Keratinocyte (primary cell): Measurements from ENCODE around the gene P2RX3. TPM values are rescaled to one million over a fixed set of nuclear protein-coding genes. Genes with fewer than 3 reads are reported as not detected.
"Not testable (repeated sequence)": the region's sequence is repeated elsewhere in the genome, so short reads cannot be mapped to it uniquely, and the experiment has no call there.

Experiments used
- DNase-seq: peaks from one replicate; pipeline ENCODE4 v3.0.0-alpha.2; 2011; ENCODE audit warnings: low read depth, missing footprints, low spot score
- FAIRE-seq: peaks from 2 replicates; lab custom pipeline; 2011; peaks lifted over from hg19 to GRCh38; lab: Jason Lieb, UNC
- H2AFZ ChIP-seq: 2 replicates; pipeline ENCODE4 v1.6.0; 2012; ENCODE audit warnings: low read length, control low read depth, inconsistent platforms; ENCODE audit not compliant: control insufficient read depth
- H3K27ac ChIP-seq: 2 replicates; pipeline ENCODE4 v1.5.1; 2011; ENCODE audit warnings: low read length; ENCODE audit not compliant: control insufficient read depth, insufficient read depth
- H3K27me3 ChIP-seq: 3 replicates; pipeline ENCODE4 v1.6.0; 2011; ENCODE audit warnings: low read length; ENCODE audit not compliant: control insufficient read depth, insufficient read depth; ENCODE audit errors: extremely low read depth
- H3K36me3 ChIP-seq, 2 experiments: 2 replicates in 1 of 2; 3 replicates in 1 of 2; pipeline ENCODE4 v1.5.1; 2011; ENCODE audit warnings: low read length in 2 of 2, mild to moderate bottlenecking in 1 of 2; ENCODE audit not compliant: control insufficient read depth in 2 of 2, insufficient read depth in 2 of 2; ENCODE audit errors: extremely low read depth in 1 of 2
- H3K4me1 ChIP-seq: 3 replicates; pipeline ENCODE4 v1.5.1; 2011; ENCODE audit warnings: low read length; ENCODE audit not compliant: control insufficient read depth, insufficient read depth; ENCODE audit errors: extremely low read depth
- H3K4me2 ChIP-seq: 3 replicates; pipeline ENCODE4 v1.6.0; 2011; ENCODE audit warnings: low read depth, low read length; ENCODE audit not compliant: control insufficient read depth, insufficient read depth; ENCODE audit errors: extremely low read depth
- H3K4me3 ChIP-seq, 3 experiments: fragments of 200-600 bp in 1 of 3; sonication (generic) in 1 of 3; 2 replicates in 2 of 3; 3 replicates in 1 of 3; pipeline ENCODE4 v1.5.1; 2011 to 2016; ENCODE audit warnings: low read length in 3 of 3, mild to moderate bottlenecking in 3 of 3, control low read depth in 2 of 3, inconsistent platforms in 1 of 3, low read depth in 1 of 3, mixed read lengths in 1 of 3, mixed run types in 1 of 3, moderate library complexity in 1 of 3; ENCODE audit not compliant: control insufficient read depth in 2 of 3, insufficient read depth in 2 of 3; ENCODE audit errors: extremely low read depth in 1 of 3
- H3K79me2 ChIP-seq: 2 replicates; pipeline ENCODE4 v1.6.0; 2012; ENCODE audit warnings: low read length; ENCODE audit not compliant: control insufficient read depth, insufficient read depth
- H3K9ac ChIP-seq: 3 replicates; pipeline ENCODE4 v1.6.0; 2011; ENCODE audit warnings: low read length; ENCODE audit not compliant: control insufficient read depth, insufficient read depth; ENCODE audit errors: extremely low read depth
- H3K9me1 ChIP-seq: 3 replicates; pipeline ENCODE4 v1.6.0; 2011; ENCODE audit warnings: low read length; ENCODE audit not compliant: control insufficient read depth, insufficient read depth; ENCODE audit errors: extremely low read depth
- H3K9me3 ChIP-seq: 2 replicates; pipeline ENCODE4 v1.5.1; 2012; ENCODE audit warnings: low read depth, low read length; ENCODE audit not compliant: control insufficient read depth
- H4K20me1 ChIP-seq: 3 replicates; pipeline ENCODE4 v1.6.0; 2011; ENCODE audit warnings: low read length; ENCODE audit not compliant: control insufficient read depth, insufficient read depth; ENCODE audit errors: extremely low read depth
- CTCF ChIP-seq, 3 experiments: IDR thresholded peaks in 1 of 3; conservative IDR thresholded peaks in 1 of 3; optimal IDR thresholded peaks in 1 of 3; 2 replicates in 2 of 3; 3 replicates in 1 of 3; pipeline versions ENCODE3 to v1.5.1; 2011; ENCODE audit warnings: low read length in 3 of 3, mild to moderate bottlenecking in 3 of 3, moderate library complexity in 2 of 3, control low read depth in 1 of 3, inconsistent platforms in 1 of 3; ENCODE audit not compliant: insufficient read depth in 2 of 3; ENCODE audit errors: extremely low read depth in 1 of 3
- EZH2 ChIP-seq: IDR thresholded peaks from one replicate; pipeline ENCODE4 v1.6.1; 2012; ENCODE audit warnings: inconsistent platforms, mild to moderate bottlenecking, low read length, moderate library complexity
- dilution Hi-C: fragments of 300-500 bp; cut with MboI; formaldehyde crosslinking; loops from one replicate; pipeline ENCODE4 v1.7.0; 2020; ENCODE audit warnings: low sequenced_read_pairs; ENCODE audit not compliant: extremely low pct_ligation_motif_present
- polyA plus RNA-seq, 5 experiments: library from polyadenylated mRNA; depleted of rRNA in 3 of 5; stranded (reverse) in 3 of 5; stranded (forward) in 1 of 5; unstranded in 1 of 5; fragments of >200 nt; gene quantifications; 1 replicate in 1 of 5; 2 replicates in 3 of 5; 3 replicates in 1 of 5; pipeline versions ENCODE4 v1.2.1 to v1.2.3, GENCODE V29; 2011 to 2012; ENCODE audit warnings: missing spikeins in 2 of 5, low read depth in 1 of 5, low replicate concordance in 1 of 5

P2RX3 gene
- polyA plus RNA-seq, 1 donor (not counting 4 experiments of a cell fraction or from before 2014, with no cell fraction given), result not detected

GRCh38 chr11:57290288-57290687 lies 47.9 kb upstream of the P2RX3 start:
- dilution Hi-C loops, result loop anchor here (25.0 kb wide), 1 partner anchor 453 kb away; no protein-coding TSS in a partner anchor
- no peak overlapping the region for H3K9ac ChIP-seq
- peaks cover 2% of the 10 kb centered on the region for H3K9me1 ChIP-seq
- H3K27me3 ChIP-seq, result no peaks in the 10 kb centered on the region
- no peaks in the 10 kb centered on the region for H3K36me3 ChIP-seq
- TF ChIP-seq CTCF (optimal IDR thresholded peaks at IDR 0.05 in 1 of 3, IDR thresholded peaks at IDR 0.05 in 1 of 3, conservative IDR thresholded peaks at IDR 0.05 in 1 of 3; ENCODE audit: extremely low read depth in 1 of 3, insufficient read depth in 2 of 3, low read length in 3 of 3), result no peak
- no peak for DNase-seq
- H3K27ac ChIP-seq, result no peak overlapping the region
- H3K4me3 ChIP-seq, result no peak overlapping the region
- H3K4me2 ChIP-seq, result peak overlapping the region; percentile 1
- H3K9me3 ChIP-seq, result no peaks in the 10 kb centered on the region
- no peak overlapping the region for H2AFZ ChIP-seq
- peaks cover 53% of the 10 kb centered on the region for H3K4me1 ChIP-seq
- H3K79me2 ChIP-seq, result no peaks in the 10 kb centered on the region
- peak; percentile 48 for FAIRE-seq
- H4K20me1 ChIP-seq, result no peaks in the 10 kb centered on the region

- Histone ChIP-seq H2AFZ (no peak overlapping the region), H3K4me2 (peak overlapping the region; percentile 1), H3K36me3 (peaks cover 7 to 17% of the 10 kb centered on the region in 2 experiments), H3K4me3 (no peak overlapping the region), H3K9me1 (peaks cover 2% of the 10 kb centered on the region), H3K4me1 (peaks cover 47% of the 10 kb centered on the region), H3K79me2 (no peaks in the 10 kb centered on the region), H3K9ac (no peak overlapping the region), H4K20me1 (no peaks in the 10 kb centered on the region), H3K9me3 (no peaks in the 10 kb centered on the region), H3K27me3 (no peaks in the 10 kb centered on the region), H3K27ac (peak overlapping the region; percentile 42)
- no peak for TF ChIP-seq CTCF (optimal IDR thresholded peaks at IDR 0.05 in 1 of 3, IDR thresholded peaks at IDR 0.05 in 1 of 3, conservative IDR thresholded peaks at IDR 0.05 in 1 of 3; ENCODE audit: extremely low read depth in 1 of 3, insufficient read depth in 2 of 3, low read length in 3 of 3)
- no peak for TF ChIP-seq EZH2
- dilution Hi-C loops, result loop anchor here (25.0 kb wide), 1 partner anchor 457 kb away; no protein-coding TSS in a partner anchor
- FAIRE-seq (peak; percentile 55), DNase-seq (no peak)
These were observed 43.7 kb upstream of the P2RX3 start for GRCh38 chr11:57294225-57295131.

- not testable (repeated sequence) for H3K79me2 ChIP-seq, FAIRE-seq, H3K4me2 ChIP-seq, H2AFZ ChIP-seq, H4K20me1 ChIP-seq, H3K9me1 ChIP-seq, H3K4me3 ChIP-seq, H3K9me3 ChIP-seq, H3K9ac ChIP-seq, DNase-seq, H3K27me3 ChIP-seq, H3K27ac ChIP-seq
- Histone ChIP-seq H3K36me3 (peaks cover 22 to 34% of the 10 kb centered on the region in 2 experiments), H3K4me1 (peaks cover 37% of the 10 kb centered on the region)
- dilution Hi-C loops, result loop anchor here (25.0 kb wide), 1 partner anchor 459 kb away; no protein-coding TSS in a partner anchor
These were observed 41.9 kb upstream of the P2RX3 start for GRCh38 chr11:57296205-57296604.
